NOMO-1 (cell line): ENCODE measurements around the gene CHD2.

Experiments used
- DNase-seq, 2 experiments: peaks; one replicate each; lab custom pipeline; 2025; ENCODE audit not compliant: unreplicated experiment in 2 of 2; lab: John Stamatoyannopoulos, UW

The CHD2 gene

GRCh38 chr15:93005133-93005532 is 105.0 kb downstream of the CHD2 start:
- DNase-seq, result no peak

- DNase-seq, result no peak
These were observed 107.9 kb downstream of the CHD2 start for GRCh38 chr15:93007994-93008393.

GRCh38 chr15:93012786-93013185 is 112.7 kb downstream of the CHD2 start:
- no peak for DNase-seq

- DNase-seq, result no peak
These were observed 117.4 kb downstream of the CHD2 start for GRCh38 chr15:93017526-93017925.

- no peak for DNase-seq
These were observed 118.5 kb downstream of the CHD2 start for GRCh38 chr15:93018574-93018973.

- no peak for DNase-seq
These were observed 119.0 kb downstream of the CHD2 start for GRCh38 chr15:93019090-93019489.

- DNase-seq, result no peak
These were observed 119.8 kb downstream of the CHD2 start for GRCh38 chr15:93019971-93020370.

- no peak for DNase-seq
These were observed 121.0 kb downstream of the CHD2 start for GRCh38 chr15:93020976-93021772.

GRCh38 chr15:93024293-93024692 is 124.2 kb downstream of the CHD2 start:
- no peak for DNase-seq

- DNase-seq, result no peak
These were observed 124.8 kb downstream of the CHD2 start for GRCh38 chr15:93024716-93025624.

- peak in 1 of 2 experiments; percentile 12 for DNase-seq
These were observed 125.5 kb downstream of the CHD2 start for GRCh38 chr15:93025625-93025982.

- DNase-seq, result no peak
These were observed 126.3 kb downstream of the CHD2 start for GRCh38 chr15:93026380-93026817.

- DNase-seq, result peak in 1 of 2 experiments; percentile 10
These were observed 127.3 kb downstream of the CHD2 start for GRCh38 chr15:93027413-93027812.

GRCh38 chr15:93028111-93028631 is 128.0 kb downstream of the CHD2 start:
- DNase-seq, result no peak

GRCh38 chr15:93028632-93029213 is 128.6 kb downstream of the CHD2 start:
- DNase-seq, result peak; percentile 84 to 96

- DNase-seq, result peak in 1 of 2 experiments; percentile 27
These were observed 129.2 kb downstream of the CHD2 start for GRCh38 chr15:93029214-93029835.

- no peak for DNase-seq
These were observed 129.8 kb downstream of the CHD2 start for GRCh38 chr15:93029836-93030429.

GRCh38 chr15:93030430-93031102 is 130.4 kb downstream of the CHD2 start:
- peak; percentile 39 to 53 for DNase-seq

GRCh38 chr15:93031103-93031464 is 131.0 kb downstream of the CHD2 start:
- DNase-seq, result no peak
